NCI-H774 (cell line): ENCODE results near the gene COL5A1.
"Not testable (repeated sequence)": the region's sequence is repeated elsewhere in the genome, so short reads cannot be mapped to it uniquely, and the experiment has no call there.

ENCODE experiments used
- DNase-seq: peaks from one replicate; lab custom pipeline; 2025; lab: John Stamatoyannopoulos, UW

Gene COL5A1

DNA sequence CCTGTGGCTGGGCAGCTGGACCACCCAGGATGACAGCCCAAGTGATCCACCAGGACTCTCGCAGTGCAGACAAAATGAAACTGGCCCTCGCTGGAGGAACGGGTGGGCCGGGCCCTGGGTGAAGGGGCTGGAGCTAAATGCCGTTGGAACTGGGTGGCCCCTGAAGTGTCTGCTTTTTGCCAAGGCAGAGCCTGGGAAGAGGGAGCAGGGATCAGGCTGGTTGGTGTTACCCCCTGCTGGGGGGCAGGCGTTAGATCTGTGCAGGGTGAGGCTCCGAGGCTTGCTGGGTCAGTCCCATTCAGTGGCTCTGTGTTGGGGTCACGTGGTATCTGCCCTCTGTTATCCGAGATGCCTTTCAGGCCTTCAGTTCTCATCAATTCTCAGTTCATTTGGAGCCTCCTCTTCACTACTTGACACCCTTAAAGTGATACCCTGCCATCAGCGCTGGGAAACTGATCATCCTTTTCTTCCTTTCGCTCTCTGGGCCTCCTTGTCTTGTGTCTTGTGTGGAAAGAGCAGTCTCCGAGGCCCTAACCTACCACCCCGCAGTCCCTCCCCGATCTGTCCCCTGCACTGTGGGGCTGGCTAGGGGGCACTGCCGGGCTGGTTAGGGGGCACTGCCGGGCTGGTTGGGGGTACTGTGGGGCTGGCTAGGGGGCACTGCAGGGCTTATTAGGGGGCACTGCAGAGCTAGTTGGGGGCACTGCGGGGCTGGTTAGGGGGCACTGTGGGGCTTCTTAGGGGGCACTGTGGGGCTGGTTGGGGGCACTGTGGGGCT is 37.3 kb downstream of the COL5A1 start:
- no peak for DNase-seq

DNA sequence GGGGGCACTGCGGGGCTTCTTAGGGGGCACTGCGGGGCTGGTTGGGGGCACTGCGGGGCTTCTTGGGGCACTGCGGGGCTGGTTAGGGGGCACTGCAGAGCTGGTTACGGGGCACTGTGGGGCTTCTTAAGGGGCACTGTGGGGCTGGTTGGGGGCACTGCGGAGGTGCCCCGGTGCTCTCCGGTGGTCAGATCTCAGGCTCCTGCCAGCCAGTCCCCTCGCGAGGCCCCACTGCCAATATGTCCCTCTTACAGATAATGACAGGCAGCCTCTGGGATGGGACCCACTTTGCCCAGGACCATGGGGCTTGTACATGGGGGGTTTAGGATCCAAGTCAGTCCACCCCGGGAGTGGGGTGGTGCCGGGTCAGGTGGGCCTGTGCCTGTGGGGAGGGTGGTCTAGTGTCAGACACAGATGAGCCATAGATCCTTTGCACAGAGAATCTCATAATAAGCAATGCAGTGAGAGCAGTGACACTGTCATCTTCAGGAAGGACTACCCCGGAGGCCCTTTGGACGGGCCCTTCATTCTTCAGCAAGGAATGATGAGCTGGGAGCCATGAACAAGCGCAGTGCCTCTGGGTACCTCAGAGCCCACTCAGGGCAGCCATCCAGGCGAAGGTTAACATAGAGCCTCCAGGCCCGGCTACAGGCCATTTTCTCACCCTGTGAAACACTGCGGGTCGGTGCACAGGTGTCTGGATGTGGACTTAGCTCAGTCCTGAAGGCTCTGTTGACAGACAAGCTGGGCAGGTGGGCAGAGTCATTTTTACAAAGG is 38.2 kb downstream of the COL5A1 start:
- no peak for DNase-seq

DNA sequence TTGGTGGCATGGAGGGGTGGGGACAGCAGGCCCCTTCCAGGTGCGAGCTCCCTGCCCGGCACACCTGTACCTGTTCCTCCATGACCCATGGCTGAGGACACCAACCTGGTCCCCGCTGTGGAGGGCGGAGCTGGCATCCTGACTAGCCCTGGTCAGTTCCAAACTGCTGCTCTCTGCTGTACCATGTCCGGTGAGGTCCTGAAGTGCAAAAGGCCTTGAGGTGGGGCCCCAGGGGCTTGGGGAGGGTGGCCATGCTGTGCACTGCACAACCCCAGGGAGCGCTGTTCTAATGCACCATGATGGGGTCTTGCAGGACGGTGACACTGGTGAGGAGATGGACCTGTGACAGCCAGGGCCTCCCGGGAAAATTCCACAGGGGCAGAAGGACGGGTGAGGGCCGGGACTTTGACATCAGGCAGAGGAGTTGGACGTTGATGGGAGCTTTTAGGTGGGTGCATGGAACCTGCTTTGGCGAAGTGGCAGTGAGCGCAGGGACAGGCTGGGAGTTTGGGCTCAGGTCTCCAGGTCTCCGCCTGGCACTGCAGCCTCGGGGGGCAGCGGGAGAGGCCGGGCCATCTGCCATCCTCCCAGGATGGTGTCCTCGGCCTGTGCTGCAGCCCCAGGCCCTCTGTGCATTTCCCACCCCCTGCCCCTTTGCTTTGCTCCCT is 38.9 kb downstream of the COL5A1 start:
- DNase-seq, result no peak

DNA sequence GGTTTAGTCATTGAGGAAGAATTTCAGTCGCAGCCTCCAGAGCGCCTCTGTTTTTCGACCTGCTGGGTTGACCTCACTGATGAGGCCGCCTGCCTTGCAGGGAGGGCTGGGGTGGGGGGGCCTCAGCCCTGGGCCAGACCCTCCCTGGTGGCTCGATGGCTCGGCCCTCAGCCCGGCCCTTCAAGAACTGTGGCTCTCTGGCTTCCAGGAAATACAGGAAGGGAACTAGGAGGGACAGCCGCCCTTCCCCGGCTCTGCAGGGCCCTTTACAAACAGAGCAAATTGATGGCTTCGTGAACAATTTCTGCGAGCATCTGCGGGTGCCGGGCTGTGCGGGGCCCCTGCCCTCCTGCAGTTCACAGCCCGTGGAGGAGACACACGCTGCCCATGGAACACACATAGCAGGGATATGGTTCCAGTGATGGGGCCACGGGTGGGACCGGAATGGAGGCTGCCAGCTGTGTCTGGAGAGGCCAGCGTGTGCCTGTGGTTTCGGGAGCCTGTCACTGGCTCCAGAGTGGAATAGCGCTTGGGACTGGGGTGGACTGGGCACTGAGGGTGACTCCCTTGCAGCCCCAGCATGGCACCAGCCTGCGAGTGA is 39.6 kb downstream of the COL5A1 start:
- no peak for DNase-seq

DNA sequence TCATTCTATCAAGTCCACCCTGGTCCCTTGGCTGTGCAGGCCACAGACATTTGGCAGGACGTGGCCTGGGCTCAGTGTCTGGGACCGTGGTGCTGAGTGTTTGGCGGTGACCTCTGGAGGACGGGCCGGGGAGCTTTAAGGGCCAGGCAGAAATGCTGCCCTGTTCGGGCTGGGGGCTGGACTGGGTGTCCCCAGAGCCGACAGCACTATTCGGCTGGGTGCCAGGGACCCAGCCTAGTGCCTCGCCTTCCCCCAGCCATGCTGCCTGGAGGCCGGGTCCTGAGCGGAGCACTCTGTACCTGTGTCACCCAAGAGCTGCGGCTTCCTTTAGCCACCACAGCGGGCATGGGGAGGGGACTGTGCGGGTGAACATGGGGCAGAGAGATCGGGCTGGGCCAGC is 40.4 kb downstream of the COL5A1 start:
- no peak for DNase-seq

DNA sequence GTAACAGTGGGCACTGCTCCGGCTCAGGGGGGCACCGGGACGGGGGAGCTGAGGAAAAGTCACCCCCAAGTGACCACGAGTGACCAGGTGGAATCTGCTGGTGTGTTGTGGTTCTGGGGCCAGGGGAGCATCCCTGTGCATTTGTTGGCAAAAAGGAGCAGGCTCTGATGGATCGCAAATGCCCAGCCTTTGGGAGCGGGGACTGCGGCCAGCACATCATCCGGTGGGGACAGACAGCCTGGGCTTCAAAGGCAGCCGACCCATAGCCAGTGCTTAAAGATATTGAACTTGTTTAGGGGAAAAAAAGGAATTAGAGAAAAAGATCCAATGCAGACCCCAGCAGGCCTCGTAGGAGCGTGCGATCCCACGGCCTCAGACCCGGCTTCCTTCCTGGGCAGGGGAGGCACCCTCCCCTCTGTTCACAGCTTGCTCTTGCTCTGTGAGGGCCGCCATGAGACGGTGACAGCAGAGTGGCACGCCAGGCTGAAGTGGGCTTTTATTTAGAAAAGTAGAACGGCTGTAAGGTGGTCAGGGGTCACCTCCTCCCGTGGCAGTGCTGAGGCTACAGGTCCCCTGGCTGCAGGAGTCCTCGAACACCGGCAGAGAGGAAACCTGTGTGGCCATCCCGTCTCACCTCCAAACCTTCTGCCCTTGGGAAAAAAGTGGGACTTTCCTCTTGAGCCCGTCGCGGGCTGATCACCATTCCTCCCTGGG is 41.2 kb downstream of the COL5A1 start:
- DNase-seq, result no peak

DNA sequence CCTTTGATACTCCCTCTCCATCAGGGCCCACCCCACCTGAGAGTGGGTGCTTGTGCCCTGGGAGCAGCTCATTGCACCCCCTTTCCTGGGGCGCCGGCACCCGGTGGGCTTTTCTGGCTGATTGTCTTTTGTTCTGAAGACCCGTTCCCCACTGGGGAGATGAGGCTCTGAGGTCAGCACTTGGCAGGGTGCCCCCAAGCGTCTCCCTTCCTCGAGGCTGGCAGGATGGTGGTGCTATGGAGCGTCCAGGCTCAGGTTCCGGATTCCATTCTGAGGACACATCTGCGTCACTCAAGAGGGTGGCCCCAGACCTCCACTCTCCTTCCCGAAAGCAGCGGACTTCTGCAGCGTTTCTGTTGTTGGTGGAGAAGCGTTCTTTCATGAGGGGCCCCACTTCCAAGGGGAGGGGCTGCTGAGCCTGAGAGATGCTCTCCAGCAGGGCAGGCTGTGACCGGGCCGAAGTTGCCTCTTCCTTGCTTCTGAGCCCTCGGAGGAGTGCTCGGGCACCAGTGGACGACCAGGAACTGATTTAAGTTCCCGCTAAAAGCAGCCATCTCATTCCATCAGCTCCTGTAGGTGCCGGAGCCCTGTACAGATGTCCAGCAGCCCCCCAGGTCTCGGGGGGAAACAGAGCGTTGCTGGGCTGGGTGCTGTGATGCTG is 42.2 kb downstream of the COL5A1 start:
- DNase-seq, result no peak

DNA sequence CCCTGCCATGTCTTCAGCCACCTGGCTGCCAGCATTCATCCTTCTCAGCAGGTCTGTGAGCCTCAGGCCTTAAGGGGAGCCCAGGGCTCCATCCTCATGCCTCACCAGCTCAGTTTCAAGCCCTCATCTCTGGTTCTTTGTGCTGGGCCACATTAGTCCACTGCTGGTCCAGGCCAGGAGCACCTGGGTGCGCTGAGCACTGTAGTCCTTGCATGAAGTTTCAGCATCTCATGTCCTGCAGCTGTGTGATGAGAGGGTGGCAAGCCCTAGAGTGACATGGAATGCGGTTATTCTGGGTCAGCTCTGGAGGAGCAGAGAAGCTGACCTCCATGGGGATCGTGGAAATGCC is 42.7 kb downstream of the COL5A1 start:
- DNase-seq, result no peak

DNA sequence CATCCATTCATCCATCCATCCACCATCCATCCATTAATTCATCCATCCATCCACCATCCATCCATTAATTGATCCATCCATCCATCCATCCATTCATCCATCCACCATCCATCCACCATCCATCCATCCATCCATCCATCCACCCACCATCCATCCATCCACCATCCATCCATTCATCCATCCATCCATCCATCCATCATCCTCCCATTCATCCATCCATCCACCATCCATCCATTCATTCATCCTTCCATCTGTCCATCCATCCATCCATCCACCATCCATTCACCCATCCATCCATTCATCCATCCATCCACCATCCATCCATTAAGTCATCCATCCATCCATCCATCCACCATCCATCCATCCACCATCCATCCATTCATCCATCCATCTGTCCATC is 43.3 kb downstream of the COL5A1 start:
- DNase-seq, result not testable (repeated sequence)

DNA sequence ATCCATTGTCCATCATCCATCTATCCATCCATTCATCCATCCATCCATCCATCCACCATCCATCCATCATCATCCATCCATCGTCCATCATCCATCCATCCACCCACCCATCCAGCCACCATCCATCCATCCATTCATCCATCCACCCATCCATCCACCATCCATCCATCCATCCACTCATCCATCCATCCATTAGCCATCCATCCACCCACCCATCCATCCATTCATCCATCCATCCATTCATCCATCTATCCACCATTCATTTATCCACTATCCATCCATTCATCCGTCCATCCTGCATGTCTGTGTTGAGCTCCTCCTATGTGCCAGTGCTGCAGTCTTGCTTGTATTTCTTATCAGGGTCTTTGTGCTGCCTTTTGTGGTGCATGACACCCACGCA is 44.2 kb downstream of the COL5A1 start:
- no peak for DNase-seq

DNA sequence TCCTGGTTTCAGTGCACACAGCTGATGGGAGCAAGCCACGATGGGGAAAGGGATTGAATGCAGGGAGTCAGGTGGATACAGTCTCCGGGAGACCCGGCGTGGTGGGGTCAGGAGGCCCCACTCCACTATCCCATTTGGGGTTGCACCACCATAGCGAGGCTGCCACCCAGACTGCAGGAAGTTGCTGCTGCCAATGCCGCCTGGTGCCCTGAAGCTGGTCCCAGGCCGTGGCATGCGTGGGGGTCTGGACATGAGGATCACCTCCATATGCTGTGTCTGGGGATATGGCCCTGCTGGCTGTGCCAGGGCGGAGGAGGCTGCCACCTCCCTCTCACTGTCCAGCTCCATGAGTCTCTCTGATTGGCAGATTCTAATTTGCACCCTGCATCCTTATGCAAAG is 45.3 kb downstream of the COL5A1 start:
- no peak for DNase-seq

DNA sequence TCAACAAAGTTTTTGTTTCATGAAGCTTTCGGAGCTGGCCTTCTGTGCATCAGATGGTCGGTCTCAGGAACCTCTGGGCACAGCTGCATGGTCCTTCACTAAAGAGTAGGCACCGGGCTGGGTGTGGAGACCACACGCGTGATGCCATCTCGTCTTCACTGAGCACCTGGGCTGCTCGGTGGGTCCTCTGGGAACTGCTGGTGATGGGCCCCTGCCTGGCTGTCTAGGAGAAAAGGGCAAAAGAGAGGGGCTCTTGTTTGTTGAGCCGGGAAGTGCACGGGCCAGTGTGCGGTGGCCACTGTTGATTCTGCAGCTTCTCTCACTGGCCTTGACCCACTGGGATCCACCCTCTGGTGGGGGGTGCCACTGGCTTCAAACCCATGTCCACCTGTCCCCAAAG is 46.0 kb downstream of the COL5A1 start:
- DNase-seq, result no peak

DNA sequence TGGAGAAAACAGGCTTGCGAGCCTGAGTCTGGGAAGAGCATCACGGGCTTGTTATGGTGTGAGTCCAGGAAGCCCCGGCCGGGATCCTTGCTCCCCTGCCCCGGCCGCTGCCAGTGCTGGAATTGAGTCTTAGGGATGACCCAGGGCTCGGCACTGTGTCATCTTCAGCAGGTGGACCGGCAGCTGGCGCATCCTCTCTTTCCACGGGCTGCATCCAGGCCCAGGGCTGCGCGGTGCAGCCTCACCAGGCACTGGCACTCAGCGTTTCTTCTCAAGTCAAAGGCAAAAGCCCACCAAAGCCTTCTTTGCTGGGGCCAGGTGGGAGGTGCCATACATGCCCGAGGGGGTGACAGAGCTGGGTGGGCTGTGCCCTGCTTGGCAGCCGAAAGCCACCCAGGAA is 46.6 kb downstream of the COL5A1 start:
- no peak for DNase-seq

DNA sequence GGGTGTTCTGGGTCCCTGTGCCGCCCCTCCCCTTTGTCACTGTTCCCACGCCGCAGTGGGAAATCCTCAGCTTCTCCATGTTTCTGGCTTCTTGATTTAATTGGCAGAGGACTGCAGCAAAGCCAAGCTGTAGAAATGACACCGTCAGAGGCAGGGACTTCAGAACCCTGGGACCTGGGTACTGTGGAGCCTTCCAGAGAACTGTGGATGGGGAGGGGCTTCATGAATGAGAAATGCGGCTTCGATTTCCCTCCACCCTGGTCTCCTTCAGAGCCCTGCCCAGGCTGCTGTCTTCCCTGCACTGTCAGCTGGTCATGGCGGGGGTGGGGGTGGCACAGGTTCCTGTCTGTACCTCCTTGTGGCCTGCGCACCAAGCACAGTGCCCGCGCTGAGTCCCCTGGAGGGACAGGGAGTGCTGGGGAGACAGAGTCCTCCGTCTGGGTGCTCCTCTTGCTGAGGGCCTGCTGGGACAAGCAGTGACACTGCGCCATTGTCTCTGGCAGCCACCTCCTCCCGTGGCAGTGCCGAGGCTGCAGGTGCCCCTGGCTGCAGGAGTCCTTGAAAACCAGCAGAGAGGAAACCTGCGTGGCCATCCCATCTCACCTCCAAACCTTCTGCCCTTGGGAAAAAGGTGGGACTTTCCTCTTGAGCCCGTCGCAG is 47.2 kb downstream of the COL5A1 start:
- no peak for DNase-seq

DNA sequence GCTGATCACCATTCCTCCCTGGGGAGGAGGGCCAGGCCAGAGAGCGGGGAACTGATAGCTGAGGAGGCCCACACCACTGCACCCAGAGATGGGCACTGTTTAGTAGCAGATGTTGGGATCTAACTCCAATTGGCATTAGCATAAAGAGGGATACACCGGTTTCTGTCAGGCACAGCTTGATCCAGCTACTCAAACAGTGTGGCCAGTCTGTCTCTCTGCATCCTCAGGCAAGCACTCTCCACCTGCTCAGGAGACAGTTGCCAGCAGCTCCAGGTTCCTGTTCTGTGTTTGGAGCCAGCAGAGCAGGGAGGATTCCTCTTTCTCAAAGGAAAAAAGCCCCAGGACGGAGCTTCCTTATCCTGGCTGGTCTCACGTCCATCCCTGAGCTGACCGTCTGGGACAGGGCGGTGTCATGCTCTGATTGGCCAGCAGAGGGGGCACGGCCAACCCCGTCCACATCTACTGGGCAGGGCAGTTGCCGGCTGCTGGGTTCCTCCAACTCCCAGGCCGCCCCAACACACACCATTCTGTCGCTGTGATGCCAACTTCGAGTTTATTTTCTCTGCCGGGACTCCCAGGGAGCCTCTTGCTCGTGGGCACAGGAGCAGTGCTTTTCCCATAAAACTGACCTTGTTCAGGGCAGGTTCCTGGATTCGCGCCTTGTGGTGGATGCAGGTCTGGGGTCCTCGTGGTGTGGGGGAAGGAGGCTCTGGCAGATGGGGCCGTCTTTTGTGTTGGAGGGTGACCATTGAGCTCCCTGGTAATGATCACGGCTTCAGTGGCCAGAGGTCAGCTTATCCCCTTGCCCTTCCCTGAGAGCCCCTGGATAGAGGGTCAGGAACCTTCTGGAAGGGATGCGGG is 47.9 kb downstream of the COL5A1 start:
- DNase-seq, result no peak

DNA sequence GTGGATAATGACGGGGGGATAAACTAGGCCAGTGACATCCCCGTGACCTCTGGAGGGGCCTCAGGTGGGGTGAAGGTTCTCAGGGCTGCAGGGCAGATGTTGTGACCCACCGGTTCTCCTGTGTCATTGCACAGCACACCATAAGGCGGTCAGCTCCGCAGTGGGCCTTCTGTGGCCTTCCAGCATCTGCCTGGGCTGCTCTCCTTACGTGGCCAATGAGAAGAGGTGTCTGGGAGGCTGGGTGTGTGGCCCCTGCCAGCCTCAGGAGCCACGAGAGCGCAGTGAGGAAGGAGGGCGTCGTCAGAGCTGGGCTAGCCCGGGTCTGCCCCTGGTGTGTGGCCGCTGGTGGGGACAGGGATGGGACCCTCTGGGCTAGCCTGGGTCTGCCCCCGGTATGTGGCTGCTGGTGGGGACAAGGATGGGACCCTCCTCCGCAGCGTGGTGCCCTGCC is 48.7 kb downstream of the COL5A1 start:
- no peak for DNase-seq

DNA sequence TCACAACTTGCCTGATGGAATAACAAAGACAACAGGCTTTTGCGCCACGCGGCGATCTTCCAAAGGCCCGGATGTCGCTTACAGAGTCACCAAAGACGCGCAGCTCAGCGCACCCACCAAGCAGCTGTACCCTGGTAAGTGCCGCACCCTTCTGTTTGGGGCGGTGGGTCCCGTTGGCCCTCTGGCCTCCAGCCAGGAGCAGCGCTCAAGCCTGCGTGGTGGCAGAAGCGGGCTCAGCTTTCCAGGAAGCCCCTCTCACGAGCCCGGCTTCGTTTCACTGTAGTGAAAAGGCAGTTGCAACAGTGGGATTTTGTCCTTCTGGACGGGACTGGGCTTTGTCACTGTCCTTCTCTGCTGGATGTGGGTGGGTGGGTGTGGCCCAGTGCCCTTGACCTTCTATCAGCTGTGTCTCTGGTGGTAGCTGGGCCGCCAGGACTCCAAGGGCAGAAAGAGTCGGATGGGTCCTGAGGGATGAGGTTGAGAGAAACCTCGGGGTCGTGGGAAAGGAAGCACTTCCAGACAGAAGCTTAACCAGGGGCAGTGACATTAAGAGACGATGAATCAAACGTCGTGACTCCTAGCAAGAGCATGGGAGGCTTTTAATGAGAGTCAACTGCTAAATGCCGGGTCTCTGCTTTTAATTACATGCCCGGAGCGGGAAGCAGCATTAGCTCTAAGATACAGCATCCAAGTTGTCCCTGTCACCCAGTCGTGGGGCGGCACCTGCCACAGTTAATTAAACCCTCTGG is 49.5 kb downstream of the COL5A1 start:
- DNase-seq, result no peak

DNA sequence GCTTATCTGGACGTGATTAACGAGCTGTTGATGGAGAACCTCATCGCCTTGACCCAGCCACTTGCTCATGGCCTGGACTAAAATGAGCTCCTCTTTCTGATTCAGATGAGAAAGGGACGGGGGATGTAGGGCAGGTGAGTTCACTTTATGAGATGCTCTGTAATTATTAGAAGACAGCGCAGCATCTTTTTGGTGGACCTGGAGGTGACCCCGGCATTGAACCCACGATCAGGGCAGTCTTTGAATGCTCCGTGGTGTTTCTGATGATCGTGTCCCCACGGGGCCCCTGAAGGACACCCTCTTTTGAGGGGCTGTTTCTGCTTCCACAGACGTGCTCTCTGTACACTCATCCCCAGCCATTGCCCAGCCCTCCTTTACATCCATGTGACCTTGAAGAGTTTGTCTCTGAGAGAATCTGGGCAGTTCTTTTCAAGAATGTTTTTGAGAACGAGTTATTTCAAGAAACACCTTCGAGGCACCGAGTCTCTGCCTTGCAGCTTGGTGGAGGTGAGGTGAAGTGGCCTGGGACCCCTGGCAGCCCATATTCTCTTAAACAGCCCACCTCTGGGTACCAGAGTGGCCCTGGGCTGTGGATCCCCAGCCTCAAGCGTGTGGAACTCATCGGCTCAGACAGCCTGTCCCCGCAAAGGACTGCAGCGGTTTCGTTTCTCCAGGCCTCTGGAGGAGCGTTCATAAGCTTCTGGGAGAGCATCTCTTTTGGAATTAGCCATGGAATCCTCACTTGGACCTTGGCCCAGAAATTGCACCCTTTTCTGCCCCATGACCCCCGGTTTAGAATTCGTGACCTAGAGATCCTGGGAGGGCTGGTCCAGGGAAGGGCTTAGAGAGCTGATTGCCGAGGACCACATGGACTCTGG is 50.3 kb downstream of the COL5A1 start:
- DNase-seq, result no peak
